Stimulated activated CD8-positive, alpha-beta memory T cell treated with anti-CD3 and anti-CD28 coated beads, Interleukin-12 subunit alpha, Interleukin-12 subunit beta, amount 100 ng/mL, for 1 hour (primary cell): ENCODE results near the gene SNRPB.

Source experiments
- DNase-seq: peaks from one replicate; pipeline ENCODE4 v3.0.0-alpha.2; 2020; ENCODE audit warnings: low read depth

SNRPB gene

GRCh38 chr20:2420510-2420909, 50.1 kb downstream of the SNRPB start:
- DNase-seq = no peak

- DNase-seq = no peak
Measured at GRCh38 chr20:2418388-2418787, 52.2 kb downstream of the SNRPB start.

- no peak for DNase-seq
Measured at GRCh38 chr20:2417213-2417541, 53.4 kb downstream of the SNRPB start.

GRCh38 chr20:2416541-2417212, 53.9 kb downstream of the SNRPB start:
- DNase-seq = no peak
